HG03442 (cell line): ENCODE results near the gene NUDT8.
"Not testable (repeated sequence)": the region's sequence is repeated elsewhere in the genome, so short reads cannot be mapped to it uniquely, and the experiment has no call there.

Source experiments
- ATAC-seq: cut with Tn5 transposase; IDR thresholded peaks from one replicate; pipeline ENCODE4 v1.9.1; 2021; ENCODE audit warnings: mild to moderate bottlenecking, moderate library complexity; ENCODE audit not compliant: unreplicated experiment

The NUDT8 gene

DNA sequence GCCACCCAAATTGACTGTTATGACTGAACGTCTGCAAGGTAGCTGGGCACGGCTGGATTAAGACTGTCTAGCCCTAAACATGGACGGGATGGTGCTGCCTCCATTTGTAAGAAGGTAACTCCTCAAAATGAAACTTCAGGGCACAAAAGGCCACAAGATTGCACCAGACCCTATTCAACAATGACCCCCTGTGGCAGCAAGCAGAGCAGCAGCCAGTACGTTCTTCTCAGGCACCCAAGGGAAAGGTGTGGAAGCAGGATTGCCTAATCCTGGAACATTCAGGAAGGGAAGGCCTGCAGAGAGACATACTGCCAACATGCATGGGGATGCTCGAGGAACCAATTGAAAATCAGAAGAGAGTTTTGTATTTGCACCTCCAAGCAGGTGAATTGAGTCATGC lies 14.3 kb upstream of the NUDT8 start:
- ATAC-seq = no peak

- ATAC-seq = no peak
These were observed 12.7 kb upstream of the NUDT8 start for GRCh38 chr11:67642173-67643120.

- ATAC-seq = no peak
These were observed 11.8 kb upstream of the NUDT8 start for GRCh38 chr11:67641338-67642172.

DNA sequence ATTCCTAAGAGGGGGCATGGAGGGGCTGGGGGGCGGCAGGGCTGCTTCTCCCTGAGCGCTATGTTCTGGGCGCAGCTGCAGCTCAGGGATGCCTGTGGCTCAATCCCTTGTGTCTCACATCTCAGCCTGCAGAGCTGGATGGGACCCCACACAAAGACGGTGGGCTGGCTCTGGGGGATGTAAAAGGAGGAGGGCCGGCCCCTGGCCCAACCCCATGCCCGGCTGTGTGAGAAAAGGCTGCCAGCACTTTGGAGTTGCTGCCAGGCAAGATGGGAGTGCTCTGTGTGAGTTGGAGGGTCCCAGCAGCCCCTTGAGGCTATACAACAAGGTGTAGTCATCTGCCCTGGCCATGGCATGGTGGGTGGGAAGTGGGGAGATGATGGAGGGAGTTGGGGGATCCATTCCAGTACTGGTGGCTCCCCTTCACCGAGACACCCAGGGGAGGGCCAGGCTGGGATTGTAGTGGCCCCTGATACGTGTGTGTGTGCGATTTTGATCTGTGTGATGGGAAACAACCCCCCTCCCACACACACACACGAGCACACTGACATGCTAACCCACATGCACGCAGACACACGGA lies 11.1 kb upstream of the NUDT8 start:
- no peak for ATAC-seq

DNA sequence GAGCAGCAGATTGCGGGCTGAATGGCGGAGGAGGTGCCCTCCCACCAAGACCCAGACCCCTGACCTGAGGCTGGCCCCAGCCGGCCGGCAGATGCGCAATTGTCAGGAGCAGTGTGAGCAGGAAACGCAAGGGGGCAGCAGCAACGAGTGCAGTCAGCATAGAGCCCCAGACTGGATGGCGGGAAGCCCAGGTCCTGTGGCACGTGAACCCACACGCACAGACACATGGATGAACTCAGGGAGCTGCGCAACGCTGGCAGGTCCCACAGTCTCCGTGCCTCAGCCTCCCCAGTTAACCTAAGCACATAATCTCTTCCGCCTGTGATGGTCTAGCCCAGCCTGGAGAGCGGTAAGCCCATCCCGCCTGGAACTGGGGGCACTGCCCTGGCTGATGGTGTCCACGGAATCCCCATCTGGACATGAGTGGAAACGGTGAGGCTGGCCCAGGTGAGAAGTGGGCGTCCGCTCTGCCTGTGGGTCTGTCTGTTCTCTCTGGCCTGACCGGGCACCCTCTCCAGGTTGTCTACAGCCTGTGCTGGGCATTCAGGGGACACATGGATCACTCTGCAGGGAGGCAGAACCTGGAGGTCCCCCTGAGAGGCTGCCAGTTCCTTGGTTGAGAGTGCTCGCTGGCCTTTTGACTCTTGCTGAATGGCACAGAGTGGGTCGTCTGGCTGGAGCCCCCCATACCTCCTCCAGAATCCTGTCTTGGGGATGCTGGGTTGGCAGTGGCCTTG lies 10.5 kb upstream of the NUDT8 start:
- no peak for ATAC-seq

DNA sequence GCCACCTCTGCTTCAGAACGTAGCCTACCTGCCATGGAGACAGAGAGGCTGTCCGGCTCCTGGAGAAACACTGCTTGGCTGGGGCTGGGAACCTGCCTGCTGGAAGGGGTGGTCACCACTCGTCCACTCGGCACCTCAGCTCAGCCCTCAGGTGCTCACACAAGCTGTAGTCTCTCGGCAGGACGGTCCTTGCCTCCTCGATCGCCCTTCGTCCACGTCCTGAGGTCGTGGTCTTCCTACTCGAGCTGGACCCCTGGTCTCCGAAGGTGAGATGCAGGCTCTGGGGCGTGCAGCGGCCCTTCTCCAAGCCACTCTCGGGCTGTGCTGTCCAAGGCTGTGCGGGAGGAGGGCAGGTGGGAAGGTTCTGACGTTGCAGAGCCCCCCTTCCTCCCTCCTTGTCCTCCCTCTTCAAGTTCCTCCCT lies 9.7 kb upstream of the NUDT8 start, which contains the start of gene TBX10:
TBX10 (minus strand) TSS at position 326 of the 422 bp plus-strand sequence; CDS start at position 35, 291 bp downstream.
- no peak for ATAC-seq

- no peak for ATAC-seq
These were observed 9.0 kb upstream of the NUDT8 start for GRCh38 chr11:67638535-67639437.

DNA sequence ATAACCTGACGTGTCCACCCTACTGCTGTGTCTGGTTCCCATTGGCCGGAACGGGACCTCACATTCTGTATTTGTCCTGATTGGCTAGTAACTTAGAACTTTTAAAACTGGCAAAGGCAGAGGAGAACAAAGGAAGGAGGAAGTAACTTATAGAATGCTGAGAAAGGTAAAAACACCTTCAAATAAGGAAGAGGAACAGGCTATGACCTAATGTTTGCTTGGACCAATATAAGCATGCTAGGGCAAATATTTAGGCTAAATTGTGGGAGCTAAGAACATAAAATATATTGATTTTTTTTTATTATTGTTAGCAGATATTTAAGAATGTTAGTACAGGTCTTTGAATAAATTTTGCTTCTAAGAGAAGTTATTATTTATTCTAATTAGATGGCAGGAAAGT lies 7.7 kb upstream of the NUDT8 start:
- ATAC-seq = not testable (repeated sequence)

DNA sequence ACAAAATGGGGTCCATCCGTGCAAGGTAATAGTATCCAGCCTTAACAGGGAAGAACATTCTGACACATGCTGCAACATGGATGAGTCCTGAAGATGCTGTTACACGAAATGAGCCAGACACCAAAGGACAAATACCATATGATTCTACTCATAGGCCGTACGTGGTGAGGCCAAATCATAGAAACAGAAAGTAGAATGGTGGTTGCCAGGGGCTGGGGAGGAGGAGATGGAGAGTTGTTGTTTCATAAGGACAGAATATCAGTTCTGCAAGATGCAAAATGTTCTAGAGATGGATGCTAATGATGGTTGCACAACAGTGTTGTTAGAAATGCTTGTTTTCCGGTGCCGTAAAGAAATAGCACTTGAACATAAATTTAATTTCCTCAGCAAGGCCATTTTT lies 7.2 kb upstream of the NUDT8 start:
- ATAC-seq = no peak

GRCh38 chr11:67635231-67635521 lies 5.4 kb upstream of the NUDT8 start:
- no peak for ATAC-seq

DNA sequence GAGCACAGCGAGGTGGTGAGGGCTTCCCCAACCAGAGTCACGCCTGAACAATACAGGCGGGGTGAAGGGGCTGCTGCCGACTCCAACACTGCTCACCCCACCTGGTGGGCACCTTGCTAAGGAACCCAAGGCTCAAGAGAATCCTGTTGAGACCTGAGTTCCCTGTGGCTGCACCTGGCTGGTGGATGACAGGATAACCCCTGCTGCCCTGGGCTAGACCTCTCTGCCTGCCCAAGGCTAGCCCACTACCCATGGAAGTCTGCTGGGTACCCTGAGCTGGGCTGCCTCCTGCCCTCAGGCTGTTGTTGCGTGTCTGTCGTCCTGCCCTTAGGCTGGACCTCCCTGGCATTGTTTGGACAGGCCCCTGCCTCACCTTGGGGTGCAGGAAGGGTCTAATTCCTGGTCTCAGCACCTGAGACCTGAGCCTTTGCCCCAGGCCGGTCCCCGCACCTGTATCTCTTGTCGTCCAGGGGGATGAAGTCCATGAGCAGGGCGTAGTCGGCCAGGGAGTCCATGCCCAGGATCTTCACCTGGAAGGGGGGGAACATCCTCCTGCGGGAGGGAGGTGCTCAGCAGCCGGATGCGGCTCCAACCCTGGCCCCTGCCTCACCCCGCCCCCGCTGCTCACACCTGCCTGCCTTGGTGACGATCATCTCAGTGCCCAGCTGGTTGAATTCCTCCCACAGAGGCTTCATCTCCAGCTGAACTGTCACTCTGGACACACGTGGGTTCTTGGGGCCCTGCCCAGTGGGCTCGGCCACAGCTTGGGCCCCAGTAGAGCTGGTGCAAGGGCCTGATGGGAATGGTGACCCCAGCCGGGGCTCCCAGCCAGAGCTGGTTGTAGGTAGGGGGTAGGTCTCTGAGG lies 4.9 kb upstream of the NUDT8 start:
- no peak for ATAC-seq

DNA sequence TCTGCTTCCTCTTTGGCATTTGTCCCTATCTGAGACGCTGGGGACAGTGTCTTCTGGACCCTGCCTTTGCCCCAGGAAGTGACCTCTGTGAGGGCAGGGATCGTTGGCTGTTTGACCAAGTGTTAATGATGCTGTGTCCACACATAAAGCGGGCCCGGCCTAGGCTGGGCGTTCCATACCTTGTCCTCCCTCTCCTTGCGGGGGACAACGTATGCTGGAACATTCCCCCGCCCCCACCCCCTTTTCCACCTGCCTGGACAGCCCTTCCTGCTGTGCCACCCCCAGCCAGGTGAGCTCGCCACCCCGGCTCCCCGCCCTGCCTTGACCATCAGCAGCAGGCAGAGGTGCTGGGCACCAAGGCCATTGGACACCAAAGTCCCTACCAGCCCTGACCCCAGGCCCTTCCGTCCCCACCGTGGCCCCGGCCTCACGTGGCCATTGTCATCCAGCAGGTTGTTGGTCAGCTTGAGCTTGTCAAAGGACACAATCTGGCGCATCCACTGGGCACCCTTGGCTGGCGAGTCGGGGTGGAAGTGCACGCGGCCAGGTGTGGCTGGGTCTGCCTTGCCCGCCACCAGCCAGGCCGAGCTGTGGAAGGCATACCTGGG lies 4.1 kb upstream of the NUDT8 start:
- ATAC-seq = no peak

DNA sequence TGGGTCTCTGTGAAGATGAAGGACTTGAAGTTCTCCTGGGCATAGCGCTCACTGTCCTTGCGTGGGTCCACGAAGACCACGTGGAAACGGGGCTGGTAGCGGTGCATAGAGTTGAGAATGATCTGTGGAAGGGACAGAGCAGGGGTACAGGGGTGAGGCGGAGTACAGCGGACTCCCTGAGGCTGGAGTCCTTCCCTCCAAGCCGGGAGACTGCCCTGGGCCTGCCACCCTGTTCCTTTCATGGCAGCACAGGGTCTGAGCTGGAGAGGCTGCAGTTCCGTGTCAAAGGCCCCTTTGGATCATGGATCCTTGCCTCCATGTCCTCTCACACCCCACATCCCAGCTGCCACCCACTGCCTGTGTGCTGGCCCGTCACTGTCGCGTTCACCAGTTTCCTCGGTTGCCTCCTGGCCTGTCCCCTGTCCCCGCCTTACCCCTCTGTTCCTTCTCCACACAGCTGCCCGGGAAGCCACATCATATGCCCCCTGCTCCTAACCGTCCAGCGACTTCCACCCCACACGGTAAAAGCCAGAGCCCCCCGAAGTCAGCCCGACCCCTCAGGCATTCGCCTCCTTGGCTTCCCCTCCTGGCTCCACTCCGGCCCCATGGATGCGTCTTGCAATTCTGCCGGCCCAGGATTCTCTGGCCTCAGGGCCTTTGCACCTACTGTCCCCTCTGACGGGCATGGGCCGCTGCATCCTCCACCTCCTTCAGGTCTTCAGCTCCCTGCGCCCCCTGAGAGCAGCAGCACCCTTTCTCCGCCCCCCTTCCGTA lies 3.4 kb upstream of the NUDT8 start:
- ATAC-seq = no peak

DNA sequence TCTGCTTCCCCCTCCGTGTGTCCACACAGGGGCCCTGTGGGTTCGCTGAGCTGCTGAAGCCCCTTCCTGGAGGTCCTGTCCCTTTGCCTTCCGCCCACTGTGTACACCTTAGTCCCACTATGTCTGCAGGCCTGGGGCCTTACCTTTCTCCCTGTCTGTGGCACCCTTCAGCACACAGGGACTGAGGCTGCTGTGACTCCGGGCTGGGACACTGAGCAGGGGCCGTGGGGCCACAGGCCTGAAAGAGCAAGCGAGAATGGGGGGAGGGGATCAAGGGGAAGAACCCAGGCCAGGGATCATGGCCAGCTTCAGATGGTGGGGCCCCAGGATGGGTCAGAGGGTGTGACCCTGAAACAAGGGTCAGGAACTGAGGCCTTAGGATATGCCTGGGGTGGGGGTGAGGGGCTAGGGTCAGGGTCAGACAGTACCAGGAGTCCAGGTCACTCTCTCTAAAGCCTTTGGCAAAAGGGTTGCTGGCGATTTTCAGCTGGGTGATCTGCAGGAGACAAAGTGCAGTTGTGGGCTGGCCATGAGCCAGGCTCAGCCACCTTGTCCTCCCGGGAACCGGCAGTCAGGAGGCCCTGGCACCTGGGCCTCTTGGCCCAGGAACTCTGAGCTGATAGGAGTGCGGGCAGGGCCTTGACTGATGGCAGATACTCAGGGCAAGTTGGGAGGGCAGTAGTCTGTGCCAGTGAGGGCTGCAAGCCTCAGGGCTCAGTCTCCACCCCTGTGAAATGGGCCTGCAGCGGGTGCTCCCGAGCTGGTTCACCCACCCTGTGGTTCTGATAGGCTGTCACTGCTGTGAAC lies 2.6 kb upstream of the NUDT8 start:
- ATAC-seq = no peak

- no peak for ATAC-seq
These were observed 2.1 kb upstream of the NUDT8 start for GRCh38 chr11:67631853-67632174.

- ATAC-seq = no peak
These were observed 1.7 kb upstream of the NUDT8 start for GRCh38 chr11:67631411-67631810.

DNA sequence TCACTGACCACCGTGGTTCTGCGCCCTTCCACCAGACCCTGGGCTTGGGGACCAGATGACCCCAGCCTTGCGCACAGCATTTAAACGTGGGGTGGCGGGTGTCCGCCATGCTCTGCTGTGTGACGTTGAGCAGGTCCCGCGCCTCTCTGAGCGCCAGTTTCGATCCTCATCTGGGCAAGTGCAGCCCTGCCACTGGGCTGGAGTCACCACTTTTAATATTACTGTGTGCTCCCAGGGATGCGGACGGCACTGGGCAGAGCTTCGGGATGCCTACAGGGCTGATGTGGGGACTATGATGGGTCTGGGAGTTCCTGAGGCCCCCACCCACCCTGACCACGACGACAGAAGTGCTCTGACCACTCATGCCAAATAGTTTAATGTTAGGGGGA lies 1.2 kb upstream of the NUDT8 start:
- ATAC-seq = no peak
